NOMO-1 (cell line): ENCODE measurements around the gene HOXA10.

Source experiments
- DNase-seq, 2 experiments: peaks; one replicate each; lab custom pipeline; 2025; ENCODE audit not compliant: unreplicated experiment in 2 of 2; lab: John Stamatoyannopoulos, UW

The HOXA10 gene

DNA sequence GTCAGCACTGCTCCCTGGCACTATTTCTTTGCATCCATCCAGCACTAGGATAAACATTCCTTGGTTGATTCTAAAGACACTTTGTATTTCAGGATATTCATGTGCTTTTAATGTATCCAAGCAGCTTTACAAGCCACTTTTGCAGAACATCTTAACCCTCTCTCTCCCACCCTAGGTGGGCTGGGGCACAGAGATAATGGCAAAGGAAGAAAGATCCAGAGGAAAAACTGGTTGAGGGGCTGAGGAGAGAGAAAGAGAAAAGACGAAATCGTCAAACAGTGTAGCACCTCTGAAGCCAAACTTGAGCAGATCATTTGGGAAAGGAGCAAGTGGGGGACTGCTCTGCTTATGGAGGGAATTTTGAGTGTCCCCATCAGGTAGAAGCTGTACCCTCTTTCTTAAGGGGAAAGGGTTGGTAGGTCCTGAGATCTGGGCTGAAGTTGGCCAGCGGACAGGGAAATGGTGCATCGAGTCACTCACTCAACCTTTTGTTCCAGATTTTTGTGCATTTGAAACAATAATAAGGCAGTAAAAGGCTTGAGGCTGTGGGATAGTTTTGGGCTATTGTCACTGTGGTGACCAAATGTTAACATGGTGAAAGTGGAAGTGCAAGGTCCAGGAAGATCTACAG, 30.0 kb upstream of the HOXA10 start:
- no peak for DNase-seq

DNA sequence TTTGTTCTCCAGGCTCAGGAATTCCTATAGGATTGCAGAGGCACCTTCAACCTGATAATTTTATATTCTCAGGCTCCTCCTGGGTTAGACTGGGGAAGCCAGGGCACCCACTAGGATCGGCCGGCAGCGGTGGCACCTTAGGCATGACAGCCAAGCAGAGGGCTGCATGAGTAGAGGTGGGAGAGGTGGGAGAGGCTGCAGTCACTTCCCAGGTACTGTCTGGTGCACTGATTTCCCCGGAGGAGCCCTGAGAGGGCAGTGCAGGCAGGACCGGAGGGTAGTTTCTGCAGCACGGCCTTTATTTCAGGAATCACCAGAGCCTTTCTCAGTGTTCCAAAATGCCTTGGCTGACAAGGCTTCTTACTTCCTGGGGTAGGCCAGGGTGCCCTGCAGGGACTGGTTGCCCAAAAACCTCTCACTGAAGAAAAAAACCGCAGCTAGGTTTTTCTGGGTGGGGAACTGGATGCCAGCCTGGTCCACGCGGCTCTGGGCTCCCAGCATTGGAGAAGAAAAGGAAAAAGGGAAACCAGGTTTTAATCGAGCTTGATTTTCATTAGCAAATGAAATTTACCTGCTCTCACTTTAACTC, 29.3 kb upstream of the HOXA10 start:
- DNase-seq = no peak

DNA sequence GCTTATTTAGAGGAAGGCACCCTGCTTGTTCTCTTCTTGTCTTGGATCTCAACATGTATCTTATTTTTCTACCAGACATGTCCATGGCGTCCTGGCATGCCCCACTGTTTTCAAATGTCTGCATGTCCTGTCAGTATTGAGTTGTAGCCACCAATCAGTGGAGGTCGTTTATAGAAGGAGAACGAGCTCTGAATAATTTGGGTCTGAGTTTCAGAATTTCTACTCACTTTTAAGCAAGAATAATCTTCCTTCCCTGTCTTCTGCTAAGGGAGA, 28.7 kb upstream of the HOXA10 start:
- no peak for DNase-seq

DNA sequence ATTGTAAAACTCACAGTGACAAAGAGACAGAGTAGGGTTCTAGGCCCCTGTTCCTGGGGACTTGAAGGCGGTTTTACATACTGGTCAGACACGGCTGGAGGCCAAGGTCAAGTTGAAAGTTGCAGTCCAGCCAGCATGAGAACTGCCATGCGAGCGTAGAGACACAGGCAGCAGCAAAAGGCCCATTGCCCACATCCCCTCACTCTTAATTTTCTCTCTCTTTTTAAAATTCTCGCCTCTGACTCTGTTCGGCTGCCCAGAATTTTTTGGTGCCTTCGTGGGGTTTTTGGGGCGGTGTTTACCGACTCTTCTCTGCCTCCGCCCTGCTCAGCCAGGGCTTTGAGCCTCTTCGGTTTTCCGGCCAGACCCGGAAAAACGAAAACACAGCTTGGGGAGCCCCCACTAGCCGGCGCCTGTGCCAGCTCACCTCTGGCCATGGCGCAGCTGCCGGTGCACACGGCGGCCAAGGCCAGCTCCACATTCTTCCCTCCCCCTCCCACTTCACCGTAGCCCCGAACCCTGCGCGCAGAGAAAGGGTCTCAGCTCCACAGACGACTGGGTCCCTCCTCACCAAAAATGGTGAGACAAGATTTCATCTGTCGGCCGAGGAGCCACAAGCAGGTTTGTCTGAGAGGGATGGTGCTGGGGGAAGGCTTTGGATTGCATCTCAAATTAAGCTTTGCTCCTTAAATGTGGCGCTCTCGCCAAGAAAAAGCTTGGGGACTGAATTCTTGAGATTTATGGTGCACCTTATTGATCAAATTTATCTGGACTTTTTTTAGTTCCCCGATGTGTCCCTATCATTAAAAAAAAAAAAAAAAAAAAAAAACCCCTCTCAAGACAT, 28.1 kb upstream of the HOXA10 start:
- no peak for DNase-seq

DNA sequence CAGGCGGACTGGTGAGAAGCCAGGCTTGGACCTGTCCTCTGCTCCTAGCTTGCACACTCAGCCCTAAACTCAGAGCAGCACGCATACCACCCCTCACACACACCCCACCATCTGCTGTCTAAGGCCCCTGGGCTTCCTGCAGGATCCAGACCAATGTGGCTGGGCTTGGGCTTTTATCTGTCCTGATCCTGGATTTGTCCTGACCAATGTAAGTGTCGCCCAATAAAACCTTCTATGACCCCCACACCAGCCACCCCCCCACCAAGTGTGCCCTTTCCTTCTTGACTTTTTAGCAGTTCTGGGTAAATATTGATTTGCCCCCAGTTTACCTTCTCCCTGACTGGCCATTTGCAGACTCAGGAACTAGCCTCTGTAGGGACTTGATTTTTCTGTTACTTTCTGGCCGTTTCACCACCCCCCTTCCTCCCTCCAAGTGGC, 27.5 kb upstream of the HOXA10 start:
- DNase-seq = no peak

DNA sequence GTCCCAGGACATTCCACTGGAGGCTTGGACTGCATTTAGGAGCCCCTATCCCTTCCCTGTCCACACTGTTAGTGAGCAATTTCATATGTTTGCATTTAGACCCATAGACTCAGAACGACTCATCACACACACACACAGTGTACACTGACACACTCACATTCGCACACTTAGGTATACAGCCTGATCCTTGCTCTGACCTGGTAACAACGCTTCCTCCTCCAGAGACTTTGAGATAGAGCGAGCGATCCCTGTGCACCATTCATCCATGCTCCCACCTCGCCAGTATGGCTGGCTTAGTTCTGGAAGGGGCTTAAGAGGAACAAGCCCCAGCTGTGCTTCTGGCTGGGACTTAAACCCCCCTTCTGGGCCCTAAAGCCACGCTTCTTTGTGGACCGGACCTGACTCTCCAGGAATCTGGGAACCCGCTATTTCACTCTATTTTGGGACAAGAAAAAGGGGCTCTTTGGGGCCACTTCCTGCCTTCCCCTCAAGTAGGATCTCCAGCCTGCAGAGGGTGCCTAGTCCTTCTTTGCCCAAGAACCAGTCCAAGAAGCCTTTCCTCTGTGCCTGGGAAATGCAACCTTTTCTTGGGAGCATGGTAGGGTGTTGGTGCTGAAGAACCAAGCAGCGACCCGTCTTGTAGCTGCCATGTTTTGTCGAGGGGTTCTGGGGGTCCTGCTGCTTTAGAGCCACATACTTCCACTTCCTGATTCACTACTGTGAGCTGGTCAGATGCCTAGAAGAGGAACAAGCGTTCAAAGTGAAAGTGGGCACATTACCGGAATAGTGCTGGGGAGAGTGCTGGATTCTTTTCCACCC, 26.9 kb upstream of the HOXA10 start:
- DNase-seq = peak; percentile 68 to 83

DNA sequence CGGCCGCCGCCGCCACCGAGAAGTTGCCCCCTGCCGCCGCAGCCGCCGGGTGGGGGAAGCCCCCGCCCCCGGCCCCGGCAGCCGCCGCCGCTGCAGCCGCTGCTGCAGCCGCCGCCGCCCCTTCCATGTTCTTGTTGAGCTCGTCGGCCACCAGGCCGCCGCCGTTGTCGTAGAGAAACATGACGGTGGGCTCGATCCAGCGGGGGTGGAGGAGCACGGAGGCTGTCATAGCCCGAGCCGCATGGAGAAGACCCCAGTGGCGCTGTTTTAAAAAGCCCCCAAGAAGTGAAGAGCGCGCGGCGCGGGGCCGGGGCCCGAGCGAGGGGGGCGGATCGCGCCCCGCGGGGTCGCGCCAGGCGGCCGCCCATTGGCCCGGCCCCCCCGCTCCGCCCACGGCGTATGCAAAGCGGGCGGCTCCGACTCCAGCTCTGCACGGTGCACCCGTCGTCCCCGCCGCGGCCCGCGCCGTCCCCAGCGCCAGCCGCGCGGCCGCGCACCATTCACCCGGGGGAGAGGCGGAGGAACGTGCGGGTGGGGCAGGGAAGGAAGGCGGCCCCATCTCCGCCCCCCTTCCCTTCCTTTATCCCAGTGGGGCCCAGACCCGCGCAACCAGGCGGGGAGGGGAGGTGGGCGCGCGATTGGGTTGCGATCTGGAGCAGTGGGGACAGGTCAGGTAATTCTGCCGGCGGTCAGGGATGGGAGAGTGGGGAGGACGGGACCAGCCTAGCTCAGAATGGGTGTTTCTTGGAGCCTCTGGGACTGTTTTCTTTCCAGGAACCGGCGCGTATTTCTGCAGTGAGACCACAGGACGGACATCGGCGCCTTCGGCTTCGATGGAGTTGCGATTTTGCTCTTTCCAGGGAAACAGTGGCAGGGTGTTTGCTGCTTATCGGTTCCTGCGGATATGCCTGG, 26.0 kb upstream of the HOXA10 start, which contains the start of gene HOXA13:
Gene HOXA13 (minus strand): TSS at position 243 of the 912 bp plus-strand sequence. CDS start 14 bp downstream, at position 229.
- peak; percentile 45 to 53 for DNase-seq

DNA sequence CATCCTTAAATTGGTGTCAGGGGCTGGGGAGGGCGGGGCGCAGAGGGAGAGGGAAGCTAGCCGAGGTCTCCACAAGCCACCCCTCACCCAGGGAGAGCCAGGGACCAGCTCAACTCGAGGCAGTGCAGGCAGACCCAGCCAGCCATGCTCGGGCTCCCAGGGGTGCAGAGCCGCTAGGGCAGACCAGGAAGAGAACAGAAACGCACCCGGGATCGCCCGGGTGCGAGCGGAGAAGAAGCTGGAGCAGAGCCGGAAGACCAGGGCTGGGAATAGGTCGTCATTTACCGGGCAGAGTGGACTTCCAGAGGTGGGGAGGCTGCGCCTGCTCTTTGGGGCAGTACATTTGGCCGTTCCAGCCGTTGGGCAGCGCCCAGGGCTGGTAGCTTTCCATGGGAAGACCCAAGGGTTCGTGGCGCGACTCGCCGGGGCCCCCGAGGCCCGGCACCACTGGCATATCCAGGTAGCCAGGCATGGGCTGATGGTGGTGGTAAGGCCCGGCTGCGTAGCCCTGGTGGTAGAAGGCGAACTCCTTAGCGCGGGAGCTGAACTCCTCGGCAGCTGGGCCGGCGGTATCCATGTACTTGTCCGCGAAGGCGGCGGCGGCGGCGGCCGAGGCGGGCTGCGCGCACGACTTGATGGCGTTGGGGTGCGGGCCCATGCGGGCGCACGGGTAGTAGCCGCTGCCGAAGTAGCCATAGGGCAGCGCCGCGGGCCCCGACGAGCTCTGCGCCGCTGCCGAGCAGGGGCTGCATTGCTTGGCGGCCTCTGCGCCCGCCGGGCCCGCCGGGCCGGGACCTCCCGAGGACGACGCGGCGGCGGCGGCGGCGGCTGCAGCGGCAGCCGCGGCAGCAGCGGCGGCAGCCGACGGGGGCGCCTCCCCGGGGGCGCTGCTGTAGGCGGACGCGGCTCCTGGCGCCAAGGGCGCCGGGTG, 25.0 kb upstream of the HOXA10 start:
- DNase-seq = peak in 1 of 2 experiments; percentile 26

DNA sequence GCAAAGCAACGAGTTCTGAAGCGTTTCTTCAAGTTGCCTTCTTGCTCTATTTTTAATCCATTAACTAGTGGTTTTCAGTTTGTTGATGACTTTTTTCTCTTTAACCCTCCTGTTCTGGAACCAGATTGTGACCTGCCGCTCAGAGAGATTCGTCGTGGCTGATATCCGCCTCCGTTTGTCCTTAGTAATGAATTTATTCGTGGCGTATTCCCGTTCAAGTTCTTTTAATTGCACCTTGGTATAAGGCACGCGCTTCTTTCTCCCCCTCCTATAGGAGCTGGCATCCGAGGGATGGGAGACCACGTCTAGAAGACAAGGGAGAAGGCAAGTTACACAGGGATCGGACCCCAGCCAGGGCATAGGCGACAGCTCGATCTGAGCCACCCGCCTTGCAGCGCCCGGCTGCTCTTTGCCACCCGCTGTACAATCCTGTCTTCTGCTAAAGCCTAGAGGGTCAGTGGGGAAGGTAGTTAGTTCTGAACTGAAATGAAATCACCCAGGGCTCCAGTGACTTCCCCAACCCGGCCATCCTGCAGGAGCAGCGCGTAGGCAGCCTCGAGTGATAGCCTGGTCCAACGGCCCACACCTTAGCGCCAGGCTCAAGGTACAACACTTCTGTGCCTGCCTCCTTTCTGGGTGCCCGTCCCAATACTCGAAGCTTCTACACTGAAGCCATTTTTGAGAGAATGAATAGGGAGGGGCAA, 24.2 kb upstream of the HOXA10 start:
- no peak for DNase-seq

DNA sequence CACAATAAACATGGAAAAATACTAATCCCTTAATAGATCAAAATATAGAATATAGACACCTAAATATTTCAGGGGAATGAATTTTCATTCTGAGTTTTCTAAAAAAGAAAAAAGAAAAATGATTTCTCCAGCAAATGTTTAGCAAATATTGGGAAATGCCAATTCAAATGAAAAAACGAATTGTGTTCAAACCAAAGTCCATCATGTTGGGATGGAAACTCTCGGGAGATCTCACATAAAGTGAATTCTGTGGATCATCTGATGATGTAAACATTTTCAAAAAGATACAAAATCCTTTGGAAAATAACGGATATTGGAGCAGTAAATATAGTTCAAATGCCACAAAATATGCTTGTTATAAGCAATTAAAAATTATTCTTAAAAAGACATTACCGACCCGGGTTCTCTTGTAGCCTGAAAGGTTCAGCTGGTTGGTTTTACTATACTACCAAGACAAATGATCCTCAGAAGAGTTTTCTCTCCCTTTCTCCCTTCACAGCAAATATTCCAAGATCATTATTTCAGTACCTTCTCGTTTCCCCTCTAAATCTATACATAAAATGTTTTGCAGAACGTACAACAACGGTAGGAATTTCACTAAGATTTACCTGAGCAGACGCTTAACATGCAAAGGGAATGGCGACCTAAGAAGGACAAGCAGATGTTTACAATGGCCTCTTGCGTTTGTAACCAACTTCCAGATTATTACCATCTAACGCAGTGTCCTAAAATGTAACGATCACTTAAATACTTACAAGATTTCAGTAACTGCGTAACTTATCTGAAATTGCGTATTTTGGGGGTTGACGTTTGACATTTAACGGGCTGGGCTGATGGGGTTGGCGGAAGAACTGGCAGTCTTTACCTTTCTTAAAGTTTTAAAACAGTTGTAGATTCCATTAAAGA, 23.3 kb upstream of the HOXA10 start:
- peak in 1 of 2 experiments; percentile 24 for DNase-seq

DNA sequence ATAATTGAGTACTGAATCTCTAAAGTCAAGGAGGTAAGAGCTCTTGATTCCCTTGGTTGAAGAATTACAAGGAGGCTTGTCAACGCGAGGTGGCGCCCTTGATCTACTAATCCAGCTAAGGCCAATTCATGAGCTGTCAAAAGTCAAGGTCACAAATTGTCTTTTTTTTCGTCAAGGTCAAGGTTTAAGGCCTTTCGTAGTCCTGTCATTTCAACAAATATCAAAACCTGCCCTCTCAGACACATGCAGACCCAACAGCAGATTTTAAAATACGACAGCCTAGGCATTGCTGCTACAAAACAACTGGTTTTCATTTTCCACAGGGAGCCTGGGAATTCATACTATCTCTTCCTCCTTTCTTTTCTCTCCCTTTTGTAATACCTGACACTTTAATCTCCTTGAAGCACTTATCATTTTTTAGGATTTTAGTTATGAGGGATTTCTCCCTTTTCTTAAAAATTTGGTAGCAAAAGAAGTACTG, 22.2 kb upstream of the HOXA10 start:
- DNase-seq = peak; percentile 23 to 77

DNA sequence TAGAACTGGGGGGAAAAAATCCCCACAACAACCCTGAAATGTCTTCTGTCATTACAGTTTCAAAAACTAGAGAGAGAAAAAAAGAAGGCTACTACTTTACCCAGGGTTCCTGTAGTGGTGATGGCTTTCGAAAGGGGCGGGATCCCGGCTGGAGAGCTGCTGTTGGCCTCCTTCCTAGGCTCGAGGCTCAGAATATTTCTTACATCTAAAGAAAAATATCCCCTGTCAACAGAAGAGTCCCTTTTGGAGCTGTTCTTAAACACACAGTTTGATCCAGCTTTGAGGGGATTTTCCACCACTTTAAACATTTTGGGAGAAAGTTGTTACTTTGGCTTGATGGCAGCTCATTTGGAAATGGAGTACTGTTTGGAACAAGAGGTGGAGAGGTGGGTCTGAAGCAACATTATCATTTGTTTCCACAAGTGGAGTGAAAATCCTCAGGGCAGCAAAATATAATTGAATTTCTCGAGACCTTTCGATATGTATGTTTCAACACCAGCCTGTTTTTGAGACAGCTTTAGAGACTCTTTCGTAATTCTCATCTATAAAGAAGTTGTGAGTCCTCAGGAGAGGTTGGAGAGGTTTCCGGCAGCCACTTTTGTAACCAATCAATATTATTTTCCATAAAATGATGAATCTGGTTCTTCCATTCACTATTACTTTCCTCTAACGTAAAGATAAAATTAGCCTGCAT, 20.7 kb upstream of the HOXA10 start:
- peak in 1 of 2 experiments; percentile 35 for DNase-seq

DNA sequence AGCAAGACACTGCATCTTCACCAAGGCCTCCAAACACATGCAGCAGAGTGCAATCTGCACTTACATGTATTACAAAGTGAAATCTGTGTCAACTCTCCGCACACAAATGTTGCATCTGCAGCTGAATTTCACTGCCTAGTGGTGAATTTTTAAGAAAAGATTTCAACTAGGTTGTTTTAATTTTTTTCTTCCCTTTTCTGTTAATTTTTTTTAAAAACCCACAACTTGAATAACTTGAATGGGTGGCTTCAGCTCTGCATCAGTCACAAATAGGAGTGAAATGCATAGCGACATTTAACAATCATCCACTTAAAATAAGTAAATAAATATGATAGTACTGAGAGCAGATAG, 19.9 kb upstream of the HOXA10 start:
- DNase-seq = no peak

DNA sequence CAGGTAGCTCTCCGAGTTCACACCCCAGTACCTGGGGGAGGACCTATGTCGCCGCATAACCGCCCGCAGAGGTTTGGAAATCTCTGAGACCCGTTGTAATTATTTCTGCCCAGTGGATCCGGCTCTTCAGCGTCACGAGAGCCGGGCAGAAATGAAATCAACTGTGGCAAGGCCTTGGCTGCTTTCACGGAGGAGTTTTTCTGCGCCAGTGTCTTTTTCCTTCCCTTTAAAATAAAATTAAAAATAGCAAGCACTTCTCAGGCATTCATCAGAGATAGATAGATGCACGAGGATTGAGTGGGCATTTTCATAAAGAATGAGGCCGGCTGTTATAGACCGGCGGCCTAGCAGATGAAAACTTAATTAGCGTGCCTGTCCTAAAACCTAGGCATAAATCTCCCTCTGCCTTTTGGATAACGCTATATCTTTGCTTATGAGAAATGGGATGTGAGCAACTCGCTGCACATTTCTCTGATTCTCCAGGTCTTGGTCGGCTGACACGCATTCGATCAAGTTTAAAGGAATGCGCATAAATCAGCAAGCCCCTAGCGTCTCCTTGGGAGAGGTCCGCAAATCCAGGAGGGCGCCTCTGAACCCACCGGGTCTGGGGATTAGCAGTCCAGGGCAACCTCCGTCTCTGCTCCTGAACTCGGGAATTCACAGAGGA, 19.3 kb upstream of the HOXA10 start:
- DNase-seq = no peak

DNA sequence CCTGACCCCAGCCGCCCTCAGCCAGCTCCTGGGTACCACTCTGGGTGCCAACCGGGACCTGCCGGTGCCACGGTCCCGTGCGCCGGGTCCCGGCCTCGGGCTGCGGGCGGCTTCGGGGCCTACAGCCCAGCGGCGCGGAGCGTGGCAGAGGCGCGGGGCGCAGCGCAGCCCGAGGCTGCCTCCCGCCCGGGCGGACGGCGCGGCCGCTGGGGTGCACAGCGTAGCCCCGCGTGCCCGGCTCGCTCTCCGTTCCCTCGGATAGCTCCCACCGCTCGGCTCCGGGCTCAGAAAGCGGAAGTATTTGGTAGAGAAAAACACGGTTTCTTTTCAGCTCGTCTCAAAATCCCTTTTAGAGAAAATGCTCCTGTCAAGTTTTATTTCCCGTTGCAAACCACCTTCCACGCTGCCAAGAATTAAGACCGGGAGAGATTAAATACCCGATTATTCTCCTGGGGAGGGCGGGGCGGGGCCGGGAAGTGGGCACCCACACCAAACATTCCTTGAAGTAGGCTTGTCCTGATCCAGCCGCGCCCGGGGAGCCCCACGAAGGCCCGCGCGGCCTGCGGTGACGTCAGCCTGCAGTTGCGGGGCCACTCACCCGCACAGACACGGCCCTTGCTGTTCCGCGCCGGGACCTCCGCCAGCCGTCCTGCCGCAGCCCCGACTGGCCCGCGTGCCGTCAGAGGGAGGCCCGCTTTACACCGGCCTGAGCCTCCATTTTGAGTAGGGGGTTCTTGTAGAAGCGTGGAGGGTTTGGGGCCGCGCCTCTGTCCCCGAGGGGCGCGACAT, 18.6 kb upstream of the HOXA10 start:
- peak; percentile 62 to 65 for DNase-seq
